T-helper 22 cell (primary cell): ENCODE measurements around the gene STEAP3.
"Not testable (repeated sequence)": the region's sequence is repeated elsewhere in the genome, so short reads cannot be mapped to it uniquely, and the experiment has no call there.

Experiments used
- DNase-seq: peaks from one replicate; pipeline ENCODE4 v3.0.0-alpha.2; 2020; ENCODE audit warnings: low read depth

The STEAP3 gene

DNA sequence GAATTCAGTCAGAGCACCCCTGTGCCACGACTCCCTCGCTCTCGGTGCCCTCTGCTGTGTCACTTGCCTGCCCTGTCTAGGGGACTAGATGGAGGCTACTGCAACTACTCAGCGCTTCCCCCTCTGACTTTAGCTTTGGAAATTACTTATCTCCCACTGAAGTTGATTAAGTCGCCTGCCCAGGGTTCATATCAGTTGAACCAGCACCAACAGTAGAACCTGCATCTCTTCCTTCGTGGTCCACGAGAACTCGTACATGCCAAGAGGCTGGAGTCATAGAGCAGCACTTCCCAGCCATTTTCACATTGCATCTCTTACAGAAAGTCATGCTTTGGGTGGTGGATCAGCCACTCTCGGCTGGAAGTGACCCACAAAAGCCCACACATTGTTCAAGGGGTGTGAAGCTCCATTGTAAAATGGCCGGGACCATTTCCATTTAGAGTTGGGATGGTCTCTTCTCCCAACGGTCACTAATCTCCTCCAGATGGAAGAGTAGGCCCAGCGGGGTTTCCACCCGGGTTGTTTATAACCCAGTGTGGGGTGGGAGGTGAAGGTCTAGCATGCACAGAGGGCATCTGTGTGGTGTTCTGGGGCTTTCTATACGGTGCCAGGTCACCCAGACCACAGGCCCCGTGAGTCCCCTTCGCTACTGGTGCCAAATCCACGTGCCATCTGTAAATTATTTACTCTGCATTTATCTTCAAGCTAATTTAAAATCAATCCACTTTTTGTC is 38.0 kb downstream of the STEAP3 start:
- no peak for DNase-seq

DNA sequence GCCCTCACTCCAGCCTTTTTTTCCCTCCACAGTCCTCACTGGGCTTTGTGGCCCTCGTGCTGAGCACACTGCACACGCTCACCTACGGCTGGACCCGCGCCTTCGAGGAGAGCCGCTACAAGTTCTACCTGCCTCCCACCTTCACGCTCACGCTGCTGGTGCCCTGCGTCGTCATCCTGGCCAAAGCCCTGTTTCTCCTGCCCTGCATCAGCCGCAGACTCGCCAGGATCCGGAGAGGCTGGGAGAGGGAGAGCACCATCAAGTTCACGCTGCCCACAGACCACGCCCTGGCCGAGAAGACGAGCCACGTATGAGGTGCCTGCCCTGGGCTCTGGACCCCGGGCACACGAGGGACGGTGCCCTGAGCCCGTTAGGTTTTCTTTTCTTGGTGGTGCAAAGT is 39.4 kb downstream of the STEAP3 start:
- no peak for DNase-seq

DNA sequence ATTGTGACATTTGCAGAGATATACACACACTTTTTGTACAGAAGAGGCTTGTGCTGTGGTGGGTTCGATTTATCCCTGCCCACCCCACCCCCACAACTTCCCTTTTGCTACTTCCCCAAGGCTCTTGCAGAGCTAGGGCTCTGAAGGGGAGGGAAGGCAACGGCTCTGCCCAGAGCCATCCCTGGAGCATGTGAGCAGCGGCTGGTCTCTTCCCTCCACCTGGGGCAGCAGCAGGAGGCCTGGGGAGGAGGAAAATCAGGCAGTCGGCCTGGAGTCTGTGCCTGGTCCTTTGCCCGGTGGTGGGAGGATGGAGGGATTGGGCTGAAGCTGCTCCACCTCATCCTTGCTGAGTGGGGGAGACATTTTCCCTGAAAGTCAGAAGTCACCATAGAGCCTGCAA is 40.0 kb downstream of the STEAP3 start:
- no peak for DNase-seq

DNA sequence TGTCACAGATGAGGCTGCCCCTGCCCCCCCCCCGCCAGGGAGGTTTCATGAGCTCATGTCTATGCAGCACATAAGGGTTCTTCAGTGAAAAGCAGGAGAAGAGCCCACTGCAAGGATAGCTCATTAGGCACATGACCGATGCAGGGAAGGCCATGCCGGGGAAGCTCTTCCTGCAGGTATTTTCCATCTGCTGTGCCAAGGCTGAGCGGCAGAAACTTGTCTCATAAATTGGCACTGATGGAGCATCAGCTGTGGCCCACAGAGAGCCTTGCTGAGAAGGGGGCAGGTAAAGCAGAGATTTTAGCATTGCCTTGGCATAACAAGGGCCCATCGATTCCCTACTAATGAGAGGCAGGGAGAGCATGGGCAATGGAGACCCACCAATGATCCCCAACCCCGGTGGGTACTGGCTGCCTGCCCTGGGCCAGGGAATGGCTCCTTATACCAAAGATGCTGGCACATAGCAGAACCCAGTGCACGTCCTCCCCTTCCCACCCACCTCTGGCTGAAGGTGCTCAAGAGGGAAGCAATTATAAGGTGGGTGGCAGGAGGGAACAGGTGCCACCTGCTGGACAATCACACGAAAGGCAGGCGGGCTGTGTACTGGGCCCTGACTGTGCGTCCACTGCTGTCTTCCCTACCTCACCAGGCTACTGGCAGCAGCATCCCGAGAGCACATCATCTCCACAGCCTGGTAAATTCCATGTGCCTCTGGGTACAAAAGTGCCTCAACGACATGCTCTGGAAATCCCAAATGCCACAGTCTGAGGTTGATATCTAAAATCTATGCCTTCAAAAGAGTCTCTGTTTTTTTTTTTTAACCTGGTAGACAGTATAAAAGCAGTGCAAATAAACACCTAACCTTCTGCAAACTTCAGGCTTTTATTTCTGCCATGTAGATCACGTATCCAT is 41.4 kb downstream of the STEAP3 start:
- DNase-seq, result no peak

DNA sequence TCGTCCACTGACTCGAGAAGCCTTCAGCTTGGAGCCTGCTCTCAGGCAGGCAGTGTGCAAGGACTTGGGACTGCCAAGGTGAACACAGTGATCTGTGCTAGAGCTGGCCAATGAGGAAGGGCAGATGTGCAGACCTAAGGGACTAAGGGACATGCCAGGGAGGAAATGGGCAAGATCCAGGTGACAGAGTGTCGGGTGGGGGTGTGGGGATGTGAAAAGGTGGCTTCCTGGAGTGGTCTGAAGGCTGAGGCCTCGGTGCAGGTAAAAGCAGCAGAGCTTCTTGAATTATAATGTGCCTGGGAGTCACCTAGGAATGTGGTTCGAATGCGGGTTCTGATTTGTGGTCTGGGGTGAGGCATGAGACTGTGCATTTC is 42.0 kb downstream of the STEAP3 start:
- no peak for DNase-seq

DNA sequence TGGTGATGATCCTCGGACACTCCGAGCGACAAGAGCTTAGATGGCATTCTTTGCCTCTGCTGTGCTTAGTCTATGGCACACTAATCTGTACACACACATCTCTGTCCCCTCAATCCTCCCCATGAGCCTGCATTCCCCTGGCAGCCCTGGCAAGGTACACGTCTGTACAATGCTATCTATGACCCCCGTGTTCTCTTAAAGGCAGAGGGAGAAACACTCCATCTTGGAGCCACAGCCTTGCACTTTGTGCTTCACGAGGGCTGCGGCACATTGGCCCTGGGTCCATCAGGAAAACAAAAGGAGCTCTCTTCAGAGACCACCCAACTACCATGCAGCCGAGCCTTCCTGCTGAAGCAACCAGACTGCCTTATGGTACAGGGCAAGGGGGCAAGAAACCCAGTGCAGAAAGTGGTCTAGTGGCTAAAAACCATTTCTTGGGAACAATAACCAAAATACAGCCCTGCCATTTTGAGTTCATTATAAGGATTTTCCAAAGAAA is 42.5 kb downstream of the STEAP3 start:
- no peak for DNase-seq

DNA sequence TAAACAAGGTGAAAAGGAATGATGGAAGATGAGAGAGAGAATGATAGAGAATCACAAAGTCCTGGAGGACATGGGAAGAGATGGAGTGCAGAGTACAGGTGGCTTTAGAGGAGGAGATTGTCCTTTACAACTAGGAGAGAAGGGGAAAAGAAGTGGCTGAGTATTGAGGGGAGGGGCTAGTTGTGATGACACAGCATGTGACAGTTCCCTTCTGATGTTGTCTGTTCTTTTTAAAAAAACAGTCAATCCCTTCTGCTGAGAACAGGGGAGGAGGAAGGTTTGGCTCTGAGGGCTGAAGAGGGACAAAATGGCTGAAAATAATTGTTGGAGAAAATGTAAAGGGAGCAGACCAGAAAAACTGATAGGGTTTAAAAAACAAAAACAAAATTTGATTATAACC is 44.0 kb downstream of the STEAP3 start:
- no peak for DNase-seq

DNA sequence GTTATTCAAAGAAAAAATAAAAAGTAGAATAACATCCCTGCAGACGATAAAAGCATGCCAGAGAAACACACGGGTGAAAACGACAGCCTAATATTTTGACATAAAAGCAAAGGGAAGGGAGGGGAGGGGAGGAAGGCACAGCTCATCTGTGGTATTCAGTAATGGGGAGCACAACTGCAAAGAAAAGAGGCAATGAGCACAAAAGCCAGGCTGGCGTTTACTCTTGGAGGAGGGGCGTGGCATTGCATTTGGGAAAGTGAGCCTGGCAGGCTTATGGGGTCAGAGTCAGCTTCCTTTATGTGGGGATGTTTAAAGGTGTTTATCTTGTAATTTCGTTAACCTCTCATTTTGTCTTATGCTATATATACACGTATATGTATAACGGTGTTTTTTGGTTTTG is 53.2 kb downstream of the STEAP3 start:
- no peak for DNase-seq

DNA sequence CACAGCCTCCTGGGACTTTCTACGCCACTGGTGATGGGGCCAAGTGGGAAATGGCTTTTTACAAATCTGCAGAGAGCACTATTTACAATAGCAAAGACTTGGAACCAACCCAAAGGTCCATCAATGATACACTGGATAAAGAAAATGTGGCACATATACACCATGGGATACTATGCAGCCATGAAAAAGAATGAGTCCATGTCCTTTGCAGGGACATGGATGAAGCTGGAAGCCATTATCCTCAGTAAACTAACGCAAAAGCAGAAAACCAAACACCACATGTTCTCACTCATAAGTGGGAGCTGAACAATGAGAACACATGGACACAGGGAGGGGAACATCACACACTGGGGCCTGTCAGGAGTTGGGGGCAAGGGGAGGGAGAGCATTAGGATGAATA is 54.8 kb downstream of the STEAP3 start:
- DNase-seq, result not testable (repeated sequence)

DNA sequence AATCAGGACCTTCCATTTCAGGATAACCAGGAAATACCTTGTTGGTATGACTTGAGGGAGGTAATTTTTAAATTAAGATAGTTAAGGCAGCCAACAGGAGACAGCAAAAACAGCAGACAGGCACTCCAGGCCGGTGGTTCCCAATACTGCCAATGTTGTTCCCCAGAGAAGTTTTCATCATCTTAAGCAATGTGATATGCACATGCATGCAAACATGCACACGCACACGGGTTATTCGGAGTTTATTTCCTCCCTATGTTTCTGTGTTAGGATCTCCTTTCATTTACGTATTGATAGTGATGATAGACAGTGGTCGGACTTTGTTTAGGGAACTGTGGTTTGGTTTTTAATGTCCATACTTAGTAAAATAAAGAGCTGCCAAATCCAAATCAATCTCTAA is 55.3 kb downstream of the STEAP3 start:
- no peak for DNase-seq

DNA sequence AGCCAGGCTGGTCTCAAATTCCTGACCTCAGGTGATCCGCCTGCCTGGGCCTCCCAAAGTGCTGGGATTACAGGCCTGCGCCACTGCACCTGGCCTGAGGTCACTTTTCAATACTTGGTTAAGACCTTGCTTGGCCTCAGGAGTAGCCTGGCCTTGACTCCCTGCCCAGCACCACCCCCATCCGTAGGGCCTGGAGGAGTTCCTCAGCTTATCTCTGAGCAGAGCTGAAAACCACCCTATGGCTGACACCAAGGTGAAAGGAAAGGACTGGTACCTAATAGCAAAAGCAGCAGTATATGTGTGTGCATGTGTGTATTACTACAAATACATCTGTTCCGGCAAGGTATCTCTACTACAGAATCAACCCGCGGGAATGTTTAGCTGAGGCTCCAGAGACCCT is 56.0 kb downstream of the STEAP3 start:
- DNase-seq, result no peak

DNA sequence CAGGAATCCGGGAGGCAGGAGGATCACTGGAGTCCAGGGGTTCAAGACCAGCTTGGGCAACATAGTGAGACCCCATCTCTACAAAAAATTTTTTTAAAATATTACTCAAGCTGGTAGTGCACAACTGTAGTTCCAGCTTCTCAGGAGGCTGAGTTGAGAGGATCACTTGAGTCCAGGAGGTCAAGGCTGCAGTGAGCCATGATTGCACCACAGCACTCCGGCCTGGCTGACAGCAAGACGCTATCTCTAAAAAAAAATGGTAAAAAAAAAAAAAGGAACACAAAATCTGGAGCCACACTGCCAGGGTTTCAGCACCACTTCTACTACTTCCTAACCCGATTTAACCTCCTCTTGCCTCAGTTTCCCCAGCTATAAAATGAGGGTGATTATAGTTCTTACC is 57.0 kb downstream of the STEAP3 start:
- DNase-seq, result no peak

DNA sequence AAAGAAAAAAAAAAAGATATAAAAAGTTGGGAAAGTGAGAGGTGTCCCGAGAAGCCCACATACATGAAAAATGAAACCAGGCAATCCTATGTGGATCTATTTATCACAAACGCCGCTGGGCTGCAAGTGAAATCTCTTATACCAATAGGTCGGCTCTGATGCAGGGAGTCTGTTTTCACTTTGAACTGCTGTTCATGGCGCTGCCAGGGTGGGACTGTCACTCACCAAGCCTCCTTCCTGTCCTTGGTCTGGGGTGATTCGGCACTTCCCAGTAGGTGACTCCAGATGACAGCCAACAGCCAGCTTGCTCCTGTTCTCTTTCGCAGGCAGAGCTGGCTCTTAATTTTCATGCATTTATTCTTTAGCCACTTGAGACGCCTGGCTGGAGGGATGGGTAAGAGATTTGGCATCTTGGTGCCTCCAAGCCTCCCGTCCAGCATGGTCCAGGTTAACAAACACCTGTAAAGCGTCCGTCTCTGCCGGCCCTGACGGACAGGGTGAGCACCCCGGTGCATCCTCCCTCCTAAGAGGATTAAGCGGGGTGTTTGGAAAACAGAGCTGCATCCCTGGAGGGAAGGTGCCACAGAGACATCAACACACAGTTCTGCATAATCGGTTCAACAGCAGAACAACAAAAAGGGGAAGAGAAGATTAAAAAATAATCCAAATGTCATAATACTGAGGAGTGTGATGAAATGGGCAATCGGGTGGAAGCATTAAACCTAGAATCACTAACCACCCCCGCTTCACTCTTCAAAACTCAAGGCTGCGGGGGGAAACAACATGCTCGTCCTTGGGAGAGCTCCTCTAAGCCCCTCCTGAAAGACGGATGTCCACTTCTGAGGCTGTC is 58.7 kb downstream of the STEAP3 start:
- DNase-seq, result no peak

DNA sequence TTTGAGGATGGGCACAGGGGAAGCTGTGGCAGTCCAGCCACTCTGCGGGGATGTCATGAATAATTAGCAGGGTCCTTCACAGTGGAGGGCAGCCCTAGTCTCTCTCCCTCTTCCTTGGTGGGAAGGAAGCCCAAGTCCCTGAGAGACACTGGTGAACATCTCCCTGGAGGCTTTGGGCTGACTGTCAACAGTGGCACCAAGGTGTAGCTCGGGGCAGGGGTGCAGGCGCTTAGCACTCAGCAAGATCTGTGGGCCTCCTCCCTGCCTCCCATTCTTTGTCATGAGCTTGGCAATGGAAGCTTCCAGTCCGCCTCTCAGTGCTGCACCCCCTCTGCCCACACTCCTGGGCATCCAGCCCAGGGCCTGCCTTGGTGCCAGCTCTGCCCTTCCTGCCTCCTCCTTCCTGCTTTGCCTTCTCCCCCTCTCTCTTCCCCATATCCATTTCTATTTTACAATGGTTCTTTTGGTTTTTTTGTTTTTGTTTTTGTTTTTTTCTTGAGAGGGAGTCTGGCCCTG is 59.4 kb downstream of the STEAP3 start:
- DNase-seq, result no peak

DNA sequence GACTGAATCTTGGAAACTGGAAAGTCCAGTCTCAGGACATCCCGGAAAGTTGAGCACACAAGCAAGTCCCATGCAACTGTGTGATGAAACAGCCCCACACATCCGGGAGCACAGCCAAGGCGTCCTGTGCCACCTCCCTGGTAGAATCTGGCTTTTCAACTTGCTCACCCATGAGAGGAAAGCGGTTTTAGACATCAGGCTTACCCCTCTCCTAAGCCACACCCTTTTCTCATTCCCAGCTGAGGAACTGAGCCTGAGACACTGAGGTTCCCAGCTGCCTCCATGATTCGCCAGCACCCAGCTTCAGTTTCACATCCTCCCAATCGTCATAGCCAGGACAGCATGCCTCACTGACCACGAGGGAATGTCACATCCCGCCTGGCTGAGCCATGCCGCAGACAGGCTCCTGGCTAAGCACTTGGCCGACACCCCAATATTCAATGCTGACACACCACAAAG is 60.3 kb downstream of the STEAP3 start:
- no peak for DNase-seq

DNA sequence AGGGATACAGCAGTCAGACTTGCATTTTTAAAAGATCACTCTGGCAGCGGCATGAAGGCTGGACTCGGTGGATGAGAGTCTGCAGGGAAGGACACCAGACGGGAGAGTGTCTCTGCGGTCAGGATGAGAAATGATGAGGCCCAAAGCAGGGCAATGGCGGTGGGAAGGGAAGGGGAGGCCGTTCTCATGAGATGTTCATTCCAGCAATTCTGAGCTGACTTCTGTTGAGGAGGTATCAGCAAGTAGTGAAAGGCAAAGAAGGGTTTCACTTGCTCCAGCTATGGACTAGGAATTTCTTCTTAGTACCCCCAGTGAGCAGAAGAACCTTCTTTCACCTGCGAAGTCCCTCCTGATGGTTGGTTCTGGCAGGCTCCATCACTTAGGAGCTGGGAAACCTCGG is 63.0 kb downstream of the STEAP3 start:
- DNase-seq, result no peak

DNA sequence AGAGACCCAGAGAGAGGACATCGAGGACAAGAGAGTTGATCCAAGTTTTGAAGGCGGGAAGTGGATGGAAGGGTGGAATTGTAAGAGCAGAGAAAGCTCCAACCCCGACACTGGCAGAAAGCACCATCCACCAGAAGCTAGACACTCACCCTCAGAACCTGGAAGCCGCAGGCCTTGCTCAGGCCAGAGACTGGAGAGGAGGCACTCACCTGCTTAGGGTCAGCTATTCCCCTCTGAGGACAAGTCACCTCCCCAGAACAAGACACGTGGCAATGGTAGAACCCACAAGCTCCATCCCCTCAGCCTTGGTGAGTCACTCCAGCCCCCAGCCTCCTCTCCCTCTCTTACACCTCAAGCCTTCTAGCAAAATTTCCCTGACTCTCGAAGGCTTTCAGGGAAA is 64.9 kb downstream of the STEAP3 start:
- no peak for DNase-seq

DNA sequence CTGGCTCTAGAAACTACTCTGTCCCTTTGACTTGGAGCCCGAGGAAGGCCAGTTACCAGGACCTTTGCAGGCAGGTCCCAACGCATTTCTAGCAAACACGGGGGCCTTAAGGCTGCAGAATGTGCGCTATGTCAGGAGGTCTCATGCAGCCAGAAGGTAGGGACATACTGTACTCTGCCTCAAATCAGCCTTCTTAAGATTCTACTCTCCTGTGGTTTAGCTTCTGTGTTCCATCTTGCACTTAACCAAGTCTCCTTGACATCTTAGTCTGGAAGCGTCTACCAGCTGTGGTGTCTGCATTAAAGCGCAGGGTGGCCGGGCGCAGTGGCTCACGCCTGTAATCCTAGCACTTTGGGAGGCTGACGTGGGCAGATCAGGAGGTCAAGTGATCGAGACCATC is 65.5 kb downstream of the STEAP3 start:
- no peak for DNase-seq

DNA sequence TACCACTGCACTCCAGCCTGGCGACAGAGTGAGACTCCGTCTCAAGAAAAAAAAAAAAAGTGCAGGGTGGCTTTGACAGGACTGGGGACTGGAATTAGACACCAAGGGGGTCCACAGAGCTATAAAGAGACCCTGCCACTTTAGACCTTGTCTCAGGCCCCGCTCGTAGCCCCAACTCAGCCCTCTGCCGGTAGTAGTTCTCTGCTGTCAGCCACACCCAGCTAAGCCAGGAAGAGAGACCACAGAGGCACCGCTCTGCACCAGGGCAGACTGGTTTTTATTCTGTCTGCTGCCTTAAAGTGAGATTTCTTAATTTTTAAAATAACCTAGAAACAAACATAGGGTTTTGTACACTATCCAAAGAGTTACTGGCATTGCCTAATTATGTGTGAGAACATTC is 66.0 kb downstream of the STEAP3 start:
- no peak for DNase-seq

DNA sequence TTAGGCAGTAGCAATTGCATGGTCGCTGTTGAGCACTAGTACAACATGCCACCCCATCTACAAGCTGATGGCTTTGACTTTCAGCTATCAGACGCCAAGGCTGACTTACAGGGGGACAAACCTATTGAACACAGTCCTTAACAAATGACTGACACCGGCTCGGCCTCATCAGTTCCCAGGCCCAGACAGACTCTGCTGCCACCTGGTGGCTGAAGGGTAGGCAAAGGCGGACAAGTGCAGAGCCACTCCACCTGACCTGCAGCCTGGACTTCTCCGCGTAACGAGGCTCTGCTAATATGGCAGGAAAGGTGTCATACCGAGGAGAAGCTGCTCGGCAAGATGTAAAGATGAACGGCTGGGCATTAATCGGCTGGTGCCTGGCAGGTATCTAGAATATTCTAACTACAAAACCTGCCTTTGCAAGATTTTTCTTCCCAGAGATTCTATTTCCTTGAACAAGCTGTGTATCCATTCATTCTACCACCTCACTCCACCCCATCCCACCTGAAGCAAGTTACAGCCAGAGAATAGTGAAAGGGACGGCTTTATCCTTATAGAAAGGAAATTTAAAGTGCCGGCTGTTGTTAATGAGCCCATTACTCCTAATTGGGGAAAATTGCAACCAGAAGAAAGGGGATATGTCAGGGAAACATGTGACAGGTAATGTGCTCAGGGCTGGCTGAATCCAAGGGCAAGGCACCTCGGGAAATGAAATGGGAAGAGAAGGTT is 67.4 kb downstream of the STEAP3 start:
- no peak for DNase-seq

DNA sequence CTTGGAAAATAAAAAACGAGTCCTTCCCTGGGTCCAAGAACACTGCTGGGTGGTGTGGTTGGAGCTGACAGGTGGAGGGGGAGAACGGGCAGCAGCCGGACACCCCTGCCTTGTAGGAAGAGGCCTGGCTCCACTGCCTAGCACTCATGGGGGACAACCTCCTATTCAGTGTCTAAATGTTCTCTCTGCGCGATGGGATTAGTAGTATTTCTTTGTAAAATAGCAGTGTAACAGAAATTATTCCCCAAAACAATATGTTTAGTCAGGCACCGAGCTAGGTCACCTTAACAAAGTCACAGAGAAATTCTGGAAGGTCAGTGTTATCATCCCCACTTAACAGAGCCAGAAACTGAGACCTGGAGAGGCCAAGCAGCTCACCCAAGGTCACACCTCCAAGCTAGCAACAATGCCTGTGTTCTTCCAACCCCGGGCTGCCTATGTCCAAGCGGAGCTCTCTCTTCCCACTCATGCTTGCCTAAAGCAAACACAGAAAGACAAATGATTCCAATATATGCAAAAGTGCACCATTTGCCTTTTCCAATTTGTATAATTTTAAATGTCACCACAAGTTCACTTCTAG is 68.0 kb downstream of the STEAP3 start:
- DNase-seq, result no peak
